Left lobe of liver (tissue), 2 donors: ENCODE data around the gene TAF6L. TPM values are rescaled to one million over a fixed set of nuclear protein-coding genes. Genes with fewer than 3 reads are reported as not detected.
"Not testable (repeated sequence)": the region's sequence is repeated elsewhere in the genome, so short reads cannot be mapped to it uniquely, and the experiment has no call there.

Source experiments
- ATAC-seq: fragments of 200-7000 bp; cut with Tn5 transposase; one replicate; pipeline ENCODE4 v1.9.1; 2020; ENCODE audit warnings: mild to moderate bottlenecking, moderate library complexity
- DNase-seq: peaks from one replicate; pipeline ENCODE4 v3.0.0-alpha.2; 2020; ENCODE audit warnings: low spot score
- total RNA-seq: library from RNA; stranded (reverse); gene quantifications from one replicate; pipeline ENCODE4 v1.2.1, GENCODE V29; 2021
- donor health status: DM: no; HTN: no; CAD: no; lungs with moderate emphysema.
- donor health status: DM: no; HTN: yes; CAD: no.

Gene TAF6L, protein sequence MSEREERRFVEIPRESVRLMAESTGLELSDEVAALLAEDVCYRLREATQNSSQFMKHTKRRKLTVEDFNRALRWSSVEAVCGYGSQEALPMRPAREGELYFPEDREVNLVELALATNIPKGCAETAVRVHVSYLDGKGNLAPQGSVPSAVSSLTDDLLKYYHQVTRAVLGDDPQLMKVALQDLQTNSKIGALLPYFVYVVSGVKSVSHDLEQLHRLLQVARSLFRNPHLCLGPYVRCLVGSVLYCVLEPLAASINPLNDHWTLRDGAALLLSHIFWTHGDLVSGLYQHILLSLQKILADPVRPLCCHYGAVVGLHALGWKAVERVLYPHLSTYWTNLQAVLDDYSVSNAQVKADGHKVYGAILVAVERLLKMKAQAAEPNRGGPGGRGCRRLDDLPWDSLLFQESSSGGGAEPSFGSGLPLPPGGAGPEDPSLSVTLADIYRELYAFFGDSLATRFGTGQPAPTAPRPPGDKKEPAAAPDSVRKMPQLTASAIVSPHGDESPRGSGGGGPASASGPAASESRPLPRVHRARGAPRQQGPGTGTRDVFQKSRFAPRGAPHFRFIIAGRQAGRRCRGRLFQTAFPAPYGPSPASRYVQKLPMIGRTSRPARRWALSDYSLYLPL
- 22.9 TPM for total RNA-seq

DNA sequence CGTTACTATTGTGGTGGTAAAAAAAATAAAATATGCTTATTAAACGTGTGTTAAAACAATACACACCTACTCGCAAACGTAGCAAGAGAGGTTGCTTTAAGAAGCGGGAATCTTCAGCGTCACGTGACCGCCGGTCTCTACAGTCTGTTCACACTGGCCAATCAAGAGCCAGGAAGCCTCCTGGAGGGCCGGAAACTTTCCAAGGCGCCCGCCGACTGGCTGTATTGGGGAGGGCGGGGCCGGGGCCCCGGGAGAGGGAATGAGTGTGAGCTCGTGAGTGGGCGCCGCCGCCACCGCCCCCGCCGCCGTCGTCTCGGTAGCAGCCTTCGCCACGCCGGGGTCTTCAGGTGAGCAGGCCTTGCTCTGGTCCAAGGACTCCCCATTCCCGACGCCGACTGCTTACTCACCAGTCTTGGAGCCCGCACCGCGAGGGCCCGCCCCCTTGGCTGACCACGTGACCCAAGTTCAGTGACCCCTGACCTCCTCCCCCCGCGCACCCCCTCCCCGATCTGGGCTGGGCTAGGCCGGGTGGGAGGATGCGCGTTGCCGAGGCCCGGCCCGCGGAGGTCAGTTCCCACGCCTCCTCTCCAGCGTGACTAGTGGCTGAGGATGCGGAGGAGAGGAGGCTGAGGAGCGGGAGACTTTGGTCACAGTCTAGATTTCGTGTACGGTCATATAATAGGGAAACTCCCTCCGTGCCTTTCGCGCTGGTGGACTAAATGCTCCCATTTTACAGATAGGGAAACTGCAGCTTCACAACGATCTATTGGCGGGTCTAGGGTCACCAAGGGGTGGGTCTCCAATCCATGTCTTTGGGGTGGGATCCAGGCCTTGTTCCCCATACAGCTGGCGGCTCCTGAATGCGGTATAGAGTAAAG lies at the start of gene TAF6L:
Gene TAF6L, plus strand, starts transcription at position 253 of the 878 bp plus-strand sequence. CDS start 4,388 bp downstream, outside the sequence.
- DNase-seq (peak; percentile 99), ATAC-seq (peak; percentile 93)

DNA sequence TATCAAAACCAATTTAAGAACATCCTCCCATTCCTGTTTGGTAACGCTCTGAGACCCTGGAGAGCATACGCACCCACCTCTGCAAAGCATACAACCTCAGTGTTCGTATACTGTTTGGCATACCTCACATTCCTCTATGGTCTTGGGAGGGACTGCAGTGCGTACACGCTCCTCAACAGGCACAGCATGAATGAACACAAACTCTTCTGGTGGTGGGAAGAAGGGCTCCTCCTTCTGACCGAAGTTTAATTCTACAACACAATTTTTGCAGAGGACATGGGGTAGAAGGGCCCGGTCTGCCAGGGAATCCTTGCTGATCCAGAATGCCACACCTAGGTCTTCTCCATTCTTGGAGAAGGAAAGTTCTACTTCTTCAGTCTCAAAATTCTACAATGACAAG lies 49.2 kb upstream of the TAF6L start:
- no peak for DNase-seq
- ATAC-seq, result no peak

DNA sequence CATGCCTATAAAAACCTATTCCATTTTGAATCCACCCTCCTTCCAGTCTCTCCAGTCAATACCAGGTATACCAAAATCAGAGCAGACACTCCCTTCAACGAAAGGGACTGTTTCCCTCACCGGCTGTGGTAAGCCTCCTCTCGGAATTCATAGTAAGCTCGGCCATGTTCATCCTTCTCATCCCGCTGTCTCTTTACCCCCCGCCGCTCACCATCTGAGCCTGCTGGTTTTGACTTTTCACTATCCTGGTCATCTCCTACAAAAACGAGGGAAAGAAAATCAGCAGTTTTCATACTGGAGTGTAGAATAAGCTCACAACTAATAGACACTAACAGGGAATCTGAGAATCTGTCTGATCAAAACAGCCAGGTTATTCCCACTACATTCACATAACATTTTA lies 47.0 kb upstream of the TAF6L start:
- ATAC-seq, result no peak

DNA sequence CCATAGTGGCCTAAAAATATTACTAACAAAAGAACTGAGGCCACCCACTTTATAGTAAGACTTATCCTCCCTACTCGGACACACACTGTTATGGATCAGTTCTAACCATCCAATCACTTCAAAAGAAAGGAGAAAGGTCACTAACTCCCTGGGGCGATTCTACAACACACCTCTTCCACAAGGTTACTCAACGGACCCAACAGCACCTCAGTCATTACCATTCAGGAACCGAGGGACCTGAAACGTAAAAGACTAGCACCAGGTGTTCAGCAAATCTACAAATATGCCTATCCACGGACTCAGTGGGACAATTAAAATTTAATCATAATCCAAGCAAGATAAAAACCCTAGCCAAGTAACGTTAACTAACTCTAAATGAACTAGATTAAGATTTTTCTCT lies 45.5 kb upstream of the TAF6L start:
- ATAC-seq, result peak; percentile 5
- DNase-seq, result no peak

More for the DNA sequence above, 47.0 kb upstream of the TAF6L start:
- no peak for DNase-seq

- ATAC-seq (no peak), DNase-seq (peak; percentile 52)
Measured at GRCh38 chr11:62726156-62726914, 44.9 kb upstream of the TAF6L start.

DNA sequence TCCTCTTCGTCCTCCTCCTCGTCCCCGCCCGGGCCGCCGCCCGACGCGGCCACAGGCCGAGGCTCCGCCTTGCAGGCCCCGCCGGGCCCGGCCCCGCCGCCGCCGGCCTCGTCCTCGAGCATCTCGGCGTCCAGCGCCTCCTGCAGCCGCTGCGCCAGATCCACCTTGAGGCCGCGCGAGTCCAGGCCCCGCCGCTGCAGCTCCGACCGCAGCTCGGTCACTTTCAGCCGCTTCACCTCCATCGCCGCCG lies 44.4 kb upstream of the TAF6L start:
- ATAC-seq, result peak; percentile 6
- DNase-seq, result no peak

DNA sequence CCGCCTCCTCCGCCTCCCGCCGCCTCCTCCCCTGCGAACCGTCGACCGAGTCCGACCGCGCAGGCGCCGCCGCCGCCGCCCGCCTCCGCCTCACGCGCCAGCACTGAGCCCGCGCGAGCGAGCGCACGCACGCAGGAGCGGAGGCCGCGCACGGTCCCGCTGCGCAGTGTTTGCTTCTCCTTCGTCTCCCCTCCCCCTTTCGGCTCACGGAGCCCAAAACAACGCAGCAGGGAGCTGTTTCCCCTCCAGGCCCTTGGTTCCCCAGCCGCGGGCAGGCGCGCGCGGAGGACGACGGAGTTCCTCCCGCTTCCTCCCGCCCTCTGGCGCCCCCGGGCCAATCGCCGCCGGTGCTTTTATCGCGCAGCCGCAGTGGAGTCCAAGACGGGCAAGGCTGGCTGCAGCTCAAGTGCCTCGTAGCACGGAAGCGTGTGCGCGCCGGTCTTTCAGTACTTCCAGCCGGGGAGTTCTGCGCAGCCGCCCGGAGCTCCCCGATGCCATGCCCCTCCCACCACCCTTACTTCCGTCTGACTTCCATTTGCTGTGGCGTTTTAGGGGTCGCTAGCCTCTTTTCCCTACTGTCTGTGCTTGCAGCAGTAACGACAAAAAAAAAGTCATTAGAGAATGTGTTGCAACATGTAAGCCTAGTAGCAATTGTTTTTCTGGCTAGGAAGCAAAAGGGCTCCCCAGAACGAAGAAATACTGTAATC lies 43.9 kb upstream of the TAF6L start, which contains the start of gene HNRNPUL2:
Gene HNRNPUL2, minus strand, starts transcription at position 293 of the 707 bp plus-strand sequence. CDS start 301 bp downstream, outside the sequence.
- peak; percentile 99 for DNase-seq
- ATAC-seq, result peak; percentile 84

- ATAC-seq, result peak; percentile 74
- peak; percentile 87 for DNase-seq
Measured at GRCh38 chr11:62727872-62728170, 43.4 kb upstream of the TAF6L start.

DNA sequence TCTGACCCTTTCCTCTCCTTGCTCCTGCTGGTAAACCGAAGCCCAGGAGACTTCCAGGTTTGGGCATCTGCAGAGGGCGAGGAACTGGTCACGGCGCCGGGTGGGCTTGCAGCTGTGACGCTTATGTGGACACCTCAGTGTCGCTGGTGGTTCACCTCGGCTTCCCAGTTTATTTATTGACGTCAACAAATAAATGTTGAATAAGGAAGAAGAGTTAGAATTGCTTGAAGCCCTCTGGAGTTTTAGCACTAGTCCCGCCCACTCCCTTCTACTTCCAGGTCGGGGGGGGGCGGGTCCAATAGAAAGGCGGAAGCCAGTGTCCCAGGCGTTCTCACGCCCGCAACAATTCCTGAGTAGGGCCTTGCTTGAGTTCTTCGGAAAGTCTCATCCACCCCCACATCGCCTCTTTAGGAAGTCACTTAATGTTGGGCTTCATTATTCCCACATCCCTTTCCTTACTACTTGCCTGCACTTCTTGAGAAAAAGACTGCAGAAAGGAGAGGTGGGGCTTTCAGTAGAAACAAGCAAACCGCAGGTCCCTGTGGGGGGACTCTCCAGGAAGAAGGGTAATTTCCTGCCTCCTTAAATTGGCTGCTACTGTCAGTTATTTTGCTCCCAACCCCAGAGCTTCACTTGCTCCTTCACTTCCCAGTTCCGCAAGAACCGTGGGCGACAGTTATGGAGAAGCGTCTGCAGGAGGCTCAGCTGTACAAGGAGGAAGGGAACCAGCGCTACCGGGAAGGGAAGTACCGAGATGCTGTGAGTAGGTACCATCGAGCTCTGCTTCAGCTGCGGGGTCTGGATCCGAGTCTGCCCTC lies 42.8 kb upstream of the TAF6L start, which contains the start of gene TTC9C:
Gene TTC9C, plus strand, starts transcription at position 316 of the 818 bp plus-strand sequence. Its CDS starts 363 bp downstream, at position 679.
- peak; percentile 87 for DNase-seq
- peak; percentile 68 for ATAC-seq

- not testable (repeated sequence) for DNase-seq, ATAC-seq
Measured at GRCh38 chr11:62730076-62730475, 41.1 kb upstream of the TAF6L start.

DNA sequence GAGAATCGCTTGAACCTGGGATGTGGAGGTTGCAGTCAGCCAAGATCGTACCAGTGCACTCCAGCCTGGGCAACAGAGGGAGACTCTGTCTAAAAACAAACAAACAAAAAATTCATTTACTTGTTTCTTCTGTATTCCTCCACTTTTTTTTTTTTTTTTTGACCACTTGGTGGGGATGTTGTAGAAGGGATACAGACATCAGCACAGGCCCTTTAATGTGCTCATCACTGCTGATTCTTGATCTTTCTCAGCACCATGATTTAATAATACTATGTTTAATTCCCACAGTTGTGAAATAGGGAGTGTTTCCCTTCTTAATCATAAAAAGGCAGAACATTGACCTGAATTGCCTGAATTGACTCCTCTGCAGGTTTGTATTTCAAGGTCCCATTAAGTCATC lies 38.4 kb upstream of the TAF6L start:
- no peak for DNase-seq
- no peak for ATAC-seq

GRCh38 chr11:62737196-62737595 lies 34.0 kb upstream of the TAF6L start:
- no peak for DNase-seq
- no peak for ATAC-seq

DNA sequence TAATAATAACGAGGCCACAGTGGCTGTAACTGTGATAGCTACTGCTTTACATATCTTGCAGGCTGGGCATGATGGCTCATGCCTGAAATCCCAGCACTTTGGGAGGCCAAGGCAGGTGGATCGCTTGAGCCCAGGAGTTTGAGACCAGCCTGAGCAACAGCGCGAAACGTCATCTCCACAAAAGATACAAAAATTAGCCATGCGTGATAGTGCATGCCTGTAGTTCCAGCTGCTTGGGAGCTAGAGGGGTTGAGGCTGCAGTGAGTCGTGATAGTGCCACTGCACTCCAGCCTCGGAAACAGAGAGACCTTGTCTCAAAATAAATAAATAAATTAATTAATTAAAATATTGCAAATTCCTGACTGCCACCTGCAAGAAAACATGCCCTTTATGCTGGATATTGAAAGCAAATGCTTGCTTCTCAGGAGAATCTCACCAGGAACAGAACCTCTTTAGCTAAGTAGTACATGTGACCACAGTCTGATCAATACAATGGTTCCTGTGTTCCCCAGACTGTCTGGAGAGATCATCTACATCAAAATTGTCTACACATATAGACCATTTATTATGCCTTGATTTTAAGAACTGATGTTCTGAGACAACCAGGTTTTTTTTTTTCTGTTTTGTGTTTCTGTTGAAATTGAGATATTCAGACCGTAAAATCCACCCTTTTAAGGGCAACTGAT lies 23.6 kb upstream of the TAF6L start:
- DNase-seq, result no peak
- no peak for ATAC-seq

- DNase-seq, result not testable (repeated sequence)
Measured at GRCh38 chr11:62749931-62750330, 21.3 kb upstream of the TAF6L start.

DNA sequence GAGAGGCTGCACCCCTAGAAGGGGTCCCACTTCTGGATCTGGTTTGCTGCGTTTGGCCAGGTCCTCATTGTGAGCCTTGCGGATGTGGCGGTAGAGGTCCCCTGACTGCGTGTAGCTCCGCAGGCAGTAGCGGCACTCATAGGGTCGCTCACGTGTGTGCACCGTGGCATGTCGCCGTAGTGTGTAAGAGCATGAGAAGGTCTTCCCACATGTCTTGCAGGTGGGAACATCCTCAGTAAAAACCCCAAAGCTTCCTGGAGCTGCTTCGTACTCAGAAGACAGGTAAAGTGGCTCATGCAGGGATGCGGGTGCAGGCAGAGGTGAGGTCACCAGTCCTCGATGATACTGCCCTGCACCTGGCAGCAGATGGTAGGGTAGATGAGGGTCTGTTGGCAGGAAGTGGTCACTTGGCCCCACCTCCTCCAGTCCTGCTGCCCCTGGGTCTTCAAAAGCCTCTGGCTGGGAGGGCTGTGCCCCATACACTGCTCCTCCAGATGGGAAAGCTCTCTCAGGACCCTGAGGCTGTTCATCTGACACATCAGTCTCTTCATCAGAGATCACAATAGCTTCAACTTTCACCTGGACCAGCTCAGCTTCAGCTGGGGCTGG lies 18.9 kb upstream of the TAF6L start:
- no peak for DNase-seq
- ATAC-seq, result no peak

More at GRCh38 chr11:62749931-62750330, 21.3 kb upstream of the TAF6L start:
- not testable (repeated sequence) for ATAC-seq

DNA sequence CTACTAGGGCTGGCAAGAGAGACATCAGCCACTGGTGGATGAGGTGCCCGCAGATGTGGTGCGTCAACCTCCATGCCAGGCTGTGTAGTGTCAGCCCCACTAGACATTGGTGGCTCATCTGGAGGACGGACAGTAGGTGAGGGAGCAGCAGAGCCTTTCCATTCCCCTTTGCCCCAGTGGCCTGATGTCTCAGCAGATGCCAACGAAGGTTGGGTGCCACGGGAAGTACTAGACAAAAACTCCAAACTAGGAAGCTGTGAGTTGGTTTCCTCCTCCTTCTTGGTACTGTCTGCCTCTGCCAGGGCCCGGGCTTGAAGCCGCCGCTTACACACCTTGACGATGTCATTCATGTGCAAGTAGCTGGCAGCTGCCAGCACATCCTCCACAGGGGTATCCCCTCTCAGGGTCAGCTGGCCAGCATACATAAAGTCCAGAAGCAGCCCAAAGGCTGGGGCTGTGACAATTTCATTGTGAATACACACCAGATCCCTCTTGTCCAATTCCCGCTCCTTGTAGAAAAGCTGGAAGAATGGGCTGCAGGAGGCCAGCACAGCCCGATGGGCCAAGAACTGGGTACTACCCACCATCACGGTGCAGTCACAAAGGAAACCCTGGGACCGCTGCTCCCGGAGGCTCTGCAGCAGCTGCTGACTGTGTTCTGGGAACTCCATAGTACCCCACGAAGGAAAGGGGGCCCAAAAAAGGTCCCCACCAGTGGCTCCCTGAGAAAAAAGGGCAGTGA lies 18.0 kb upstream of the TAF6L start:
- ATAC-seq (no peak), DNase-seq (no peak)
